Upper lobe of left lung (tissue), 4 donors: ENCODE measurements around the gene RGS9.
A peak's percentile ranks its signal among the peaks of the same experiment; 100 is the strongest.

Experiments used
- EP300 ChIP-seq, 4 donors: sonication (generic); formaldehyde crosslinking; IDR thresholded peaks; one replicate each; pipeline ENCODE4 v1.5.1; 2017; ENCODE audit warnings: antibody characterized with exemption in 4 of 4, control low read depth in 2 of 4
- POLR2A ChIP-seq, 4 donors: fragments of 450-650 bp; IDR thresholded peaks; one replicate each; pipeline ENCODE4 v1.5.1; 2016 to 2017; ENCODE audit warnings: antibody characterized with exemption in 4 of 4, mild to moderate bottlenecking in 2 of 4
- POLR2AphosphoS5 ChIP-seq, 2 donors: sonication (generic); formaldehyde crosslinking; IDR thresholded peaks; one replicate each; pipeline ENCODE4 v1.5.1; 2017; ENCODE audit warnings: antibody characterized with exemption in 2 of 2
- TF ChIP-seq, protein P1 (sequence below), 6 experiments: fragments of 450-650 bp in 4 of 6; fragments of 200-600 bp in 2 of 6; sonication (generic) in 2 of 6; IDR thresholded peaks; one replicate each; pipeline ENCODE4 v1.5.1; 2016 to 2019; ENCODE audit warnings: antibody characterized with exemption in 6 of 6

- TF ChIP-seq, protein P1, sequence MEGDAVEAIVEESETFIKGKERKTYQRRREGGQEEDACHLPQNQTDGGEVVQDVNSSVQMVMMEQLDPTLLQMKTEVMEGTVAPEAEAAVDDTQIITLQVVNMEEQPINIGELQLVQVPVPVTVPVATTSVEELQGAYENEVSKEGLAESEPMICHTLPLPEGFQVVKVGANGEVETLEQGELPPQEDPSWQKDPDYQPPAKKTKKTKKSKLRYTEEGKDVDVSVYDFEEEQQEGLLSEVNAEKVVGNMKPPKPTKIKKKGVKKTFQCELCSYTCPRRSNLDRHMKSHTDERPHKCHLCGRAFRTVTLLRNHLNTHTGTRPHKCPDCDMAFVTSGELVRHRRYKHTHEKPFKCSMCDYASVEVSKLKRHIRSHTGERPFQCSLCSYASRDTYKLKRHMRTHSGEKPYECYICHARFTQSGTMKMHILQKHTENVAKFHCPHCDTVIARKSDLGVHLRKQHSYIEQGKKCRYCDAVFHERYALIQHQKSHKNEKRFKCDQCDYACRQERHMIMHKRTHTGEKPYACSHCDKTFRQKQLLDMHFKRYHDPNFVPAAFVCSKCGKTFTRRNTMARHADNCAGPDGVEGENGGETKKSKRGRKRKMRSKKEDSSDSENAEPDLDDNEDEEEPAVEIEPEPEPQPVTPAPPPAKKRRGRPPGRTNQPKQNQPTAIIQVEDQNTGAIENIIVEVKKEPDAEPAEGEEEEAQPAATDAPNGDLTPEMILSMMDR (IDR thresholded peaks at IDR 0.05), result peak; percentile 27 to 73 (median 50)
- TF ChIP-seq POLR2A (IDR thresholded peaks at IDR 0.05), result no peak
- no peak for TF ChIP-seq POLR2AphosphoS5 (IDR thresholded peaks at IDR 0.05)
- TF ChIP-seq EP300 (IDR thresholded peaks at IDR 0.05), result no peak
Observed at GRCh38 chr17:65231662-65232335, 94.6 kb downstream of the RGS9 start.
